ENCODE data around the gene TUBGCP4. TPM values are rescaled to one million over a fixed set of nuclear protein-coding genes. Genes with fewer than 3 reads are reported as not detected.

Gene TUBGCP4
- total RNA-seq, 1 experiment from 2014 or later, result 37.6 TPM

- intact Hi-C loops (cut with micrococcal nuclease; ENCODE audit: unreplicated experiment), result no loop called here
- no TSS peak for BruUV-seq (replicated peaks)
- TF ChIP-seq EZH2 (IDR thresholded peaks at IDR 0.05; ENCODE audit: borderline replicate concordance, low read depth, low read length, poor library complexity, severe bottlenecking) (no peak), CTCF (conservative IDR thresholded peaks at IDR 0.05; ENCODE audit: low read depth, low read length) (no peak)
- Histone ChIP-seq H3K9me3 (ENCODE audit: low read depth, low read length, poor library complexity, severe bottlenecking) (no peaks in the 10 kb centered on the region), H3K36me3 (ENCODE audit: insufficient read depth, low read length, poor library complexity, severe bottlenecking) (peaks cover 40% of the 10 kb centered on the region), H3K4me1 (ENCODE audit: insufficient read depth, low read length, poor library complexity, severe bottlenecking) (no peaks in the 10 kb centered on the region), H3K27ac (ENCODE audit: low read depth, low read length, poor library complexity, severe bottlenecking) (no peak overlapping the region), H3K4me3 (ENCODE audit: low read depth, low read length, poor library complexity, severe bottlenecking) (no peak overlapping the region), H3K27me3 (replicated peaks; ENCODE audit: insufficient read depth, low read depth, low read length, poor library complexity) (no peaks in the 10 kb centered on the region)
- no peak for DNase-seq (ENCODE audit: low spot score)
- POLR2A ChIA-PET (ENCODE audit: low non-redundant PET), result no interaction called here
- CTCF ChIA-PET, result no interaction called here
Measured at GRCh38 chr15:43433165-43433564, 62.3 kb downstream of the TUBGCP4 start.

GRCh38 chr15:43433661-43434303, 62.9 kb downstream of the TUBGCP4 start:
- intact Hi-C loops (cut with micrococcal nuclease; ENCODE audit: unreplicated experiment), result no loop called here
- no TSS peak for BruUV-seq (replicated peaks)
- ChIA-PET CTCF (no interaction called here), POLR2A (ENCODE audit: low non-redundant PET) (no interaction called here)
- no peaks in the 10 kb centered on the region for H3K4me1 ChIP-seq (ENCODE audit: insufficient read depth, low read length, poor library complexity, severe bottlenecking)
- peaks cover 46% of the 10 kb centered on the region for H3K36me3 ChIP-seq (ENCODE audit: insufficient read depth, low read length, poor library complexity, severe bottlenecking)
- H3K27me3 ChIP-seq (replicated peaks; ENCODE audit: insufficient read depth, low read depth, low read length, poor library complexity), result no peaks in the 10 kb centered on the region
- no peak for TF ChIP-seq CTCF (conservative IDR thresholded peaks at IDR 0.05; ENCODE audit: low read depth, low read length)
- TF ChIP-seq EZH2 (IDR thresholded peaks at IDR 0.05; ENCODE audit: borderline replicate concordance, low read depth, low read length, poor library complexity, severe bottlenecking), result no peak
- no peak for DNase-seq (ENCODE audit: low spot score)
- H3K27ac ChIP-seq (ENCODE audit: low read depth, low read length, poor library complexity, severe bottlenecking), result no peak overlapping the region
- H3K9me3 ChIP-seq (ENCODE audit: low read depth, low read length, poor library complexity, severe bottlenecking), result no peaks in the 10 kb centered on the region
- H3K4me3 ChIP-seq (ENCODE audit: low read depth, low read length, poor library complexity, severe bottlenecking), result no peak overlapping the region

- ChIA-PET POLR2A (ENCODE audit: low non-redundant PET) (no interaction called here), CTCF (no interaction called here)
- H3K36me3 ChIP-seq (ENCODE audit: insufficient read depth, low read length, poor library complexity, severe bottlenecking), result peaks cover 48% of the 10 kb centered on the region
- DNase-seq (ENCODE audit: low spot score), result no peak
- no peaks in the 10 kb centered on the region for H3K9me3 ChIP-seq (ENCODE audit: low read depth, low read length, poor library complexity, severe bottlenecking)
- H3K27ac ChIP-seq (ENCODE audit: low read depth, low read length, poor library complexity, severe bottlenecking), result no peak overlapping the region
- no peaks in the 10 kb centered on the region for H3K4me1 ChIP-seq (ENCODE audit: insufficient read depth, low read length, poor library complexity, severe bottlenecking)
- TF ChIP-seq EZH2 (IDR thresholded peaks at IDR 0.05; ENCODE audit: borderline replicate concordance, low read depth, low read length, poor library complexity, severe bottlenecking) (no peak), CTCF (conservative IDR thresholded peaks at IDR 0.05; ENCODE audit: low read depth, low read length) (no peak)
- intact Hi-C loops (cut with micrococcal nuclease; ENCODE audit: unreplicated experiment), result no loop called here
- H3K4me3 ChIP-seq (ENCODE audit: low read depth, low read length, poor library complexity, severe bottlenecking), result no peak overlapping the region
- no TSS peak for BruUV-seq (replicated peaks)
- H3K27me3 ChIP-seq (replicated peaks; ENCODE audit: insufficient read depth, low read depth, low read length, poor library complexity), result no peaks in the 10 kb centered on the region
Measured at GRCh38 chr15:43434446-43434845, 63.5 kb downstream of the TUBGCP4 start.

Measured in A673 (cell line).